Stomach (tissue), 4 donors: ENCODE data around the gene ERC1.

Experiments
- EP300 ChIP-seq: sonication (generic); formaldehyde crosslinking; IDR thresholded peaks from one replicate; pipeline ENCODE4 v1.6.1; 2017; ENCODE audit warnings: antibody characterized with exemption
- POLR2A ChIP-seq, 4 donors: fragments of 450-650 bp; IDR thresholded peaks; one replicate each; pipeline ENCODE4 v1.6.1; 2016; ENCODE audit warnings: antibody characterized with exemption in 4 of 4, control low read depth in 2 of 4, mild to moderate bottlenecking in 1 of 4, moderate library complexity in 1 of 4
- POLR2AphosphoS5 ChIP-seq, 3 donors: sonication (generic); formaldehyde crosslinking; IDR thresholded peaks; one replicate each; pipeline ENCODE4 v1.6.1; 2016; ENCODE audit warnings: antibody characterized with exemption in 3 of 3
- TF ChIP-seq, protein P1 (sequence below), 7 experiments: fragments of 450-650 bp in 4 of 7; fragments of 200-600 bp in 3 of 7; sonication (generic) in 3 of 7; IDR thresholded peaks; one replicate each; pipeline ENCODE4 v1.5.1; 2016 to 2019; ENCODE audit warnings: antibody characterized with exemption in 7 of 7, control low read depth in 2 of 7, mild to moderate bottlenecking in 1 of 7

DNA sequence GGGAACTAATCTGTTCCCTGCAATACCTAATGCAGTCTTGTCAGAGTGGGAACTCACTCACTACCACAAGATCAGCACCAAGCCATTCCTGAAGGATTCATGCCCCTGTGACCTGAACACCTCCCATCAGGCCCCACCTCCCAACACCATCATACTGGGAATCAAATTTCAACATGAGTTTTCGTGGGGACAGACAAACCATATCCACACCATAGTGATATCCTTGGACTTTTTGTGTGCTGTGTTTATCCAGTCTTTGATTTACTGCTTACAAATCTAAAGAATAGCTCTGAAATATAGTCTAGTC is 359.9 kb downstream of the ERC1 start:
- TF ChIP-seq, protein P1, sequence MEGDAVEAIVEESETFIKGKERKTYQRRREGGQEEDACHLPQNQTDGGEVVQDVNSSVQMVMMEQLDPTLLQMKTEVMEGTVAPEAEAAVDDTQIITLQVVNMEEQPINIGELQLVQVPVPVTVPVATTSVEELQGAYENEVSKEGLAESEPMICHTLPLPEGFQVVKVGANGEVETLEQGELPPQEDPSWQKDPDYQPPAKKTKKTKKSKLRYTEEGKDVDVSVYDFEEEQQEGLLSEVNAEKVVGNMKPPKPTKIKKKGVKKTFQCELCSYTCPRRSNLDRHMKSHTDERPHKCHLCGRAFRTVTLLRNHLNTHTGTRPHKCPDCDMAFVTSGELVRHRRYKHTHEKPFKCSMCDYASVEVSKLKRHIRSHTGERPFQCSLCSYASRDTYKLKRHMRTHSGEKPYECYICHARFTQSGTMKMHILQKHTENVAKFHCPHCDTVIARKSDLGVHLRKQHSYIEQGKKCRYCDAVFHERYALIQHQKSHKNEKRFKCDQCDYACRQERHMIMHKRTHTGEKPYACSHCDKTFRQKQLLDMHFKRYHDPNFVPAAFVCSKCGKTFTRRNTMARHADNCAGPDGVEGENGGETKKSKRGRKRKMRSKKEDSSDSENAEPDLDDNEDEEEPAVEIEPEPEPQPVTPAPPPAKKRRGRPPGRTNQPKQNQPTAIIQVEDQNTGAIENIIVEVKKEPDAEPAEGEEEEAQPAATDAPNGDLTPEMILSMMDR (IDR thresholded peaks at IDR 0.05): no peak
- TF ChIP-seq POLR2A (IDR thresholded peaks at IDR 0.05): no peak
- TF ChIP-seq POLR2AphosphoS5 (IDR thresholded peaks at IDR 0.05): no peak
- no peak for TF ChIP-seq EP300
